VCaP (cell line): Measurements from ENCODE around the gene PRPF38B.
"Not testable (repeated sequence)": the region's sequence is repeated elsewhere in the genome, so short reads cannot be mapped to it uniquely, and the experiment has no call there.

Experiments
- H3K27ac ChIP-seq: fragments of 450-650 bp; 2 replicates; pipeline ENCODE4 v1.5.1; 2017
- CTCF ChIP-seq: fragments of 450-650 bp; conservative IDR thresholded peaks from 2 replicates; pipeline ENCODE4 v1.5.1; 2017; ENCODE audit warnings: mild to moderate bottlenecking, moderate library complexity

Gene PRPF38B

GRCh38 chr1:108653431-108654105, 38.5 kb upstream of the PRPF38B start:
- TF ChIP-seq CTCF: no peak
- H3K27ac ChIP-seq: no peak overlapping the region

GRCh38 chr1:108657356-108658080, 34.6 kb upstream of the PRPF38B start:
- TF ChIP-seq CTCF: no peak
- H3K27ac ChIP-seq: no peak overlapping the region

- peak within 1 kb of the TSS; percentile 86 for H3K27ac ChIP-seq
- no peak for TF ChIP-seq CTCF
These were observed 31.0 kb upstream of the PRPF38B start, which contains the start of gene HENMT1 for GRCh38 chr1:108661030-108661609. Gene HENMT1, minus strand, starts transcription at chr1:108661093. Its CDS starts 1,209 bp downstream, at chr1:108659884.

GRCh38 chr1:108663074-108663473, 29.0 kb upstream of the PRPF38B start:
- TF ChIP-seq CTCF: no peak

GRCh38 chr1:108664481-108664880, 27.6 kb upstream of the PRPF38B start:
- TF ChIP-seq CTCF: no peak
- H3K27ac ChIP-seq: no peak overlapping the region

More at GRCh38 chr1:108663074-108663473, 29.0 kb upstream of the PRPF38B start:
- no peak overlapping the region for H3K27ac ChIP-seq

- H3K27ac ChIP-seq: no peak overlapping the region
- no peak for TF ChIP-seq CTCF
These were observed 27.0 kb upstream of the PRPF38B start for GRCh38 chr1:108665067-108665466.

- no peak overlapping the region for H3K27ac ChIP-seq
- TF ChIP-seq CTCF: no peak
These were observed 26.3 kb upstream of the PRPF38B start for GRCh38 chr1:108665771-108666170.

- not testable (repeated sequence) for H3K27ac ChIP-seq
These were observed 24.7 kb upstream of the PRPF38B start for GRCh38 chr1:108667422-108667821.
